ENCODE measurements around the gene DLGAP1.

Gene DLGAP1

DNA sequence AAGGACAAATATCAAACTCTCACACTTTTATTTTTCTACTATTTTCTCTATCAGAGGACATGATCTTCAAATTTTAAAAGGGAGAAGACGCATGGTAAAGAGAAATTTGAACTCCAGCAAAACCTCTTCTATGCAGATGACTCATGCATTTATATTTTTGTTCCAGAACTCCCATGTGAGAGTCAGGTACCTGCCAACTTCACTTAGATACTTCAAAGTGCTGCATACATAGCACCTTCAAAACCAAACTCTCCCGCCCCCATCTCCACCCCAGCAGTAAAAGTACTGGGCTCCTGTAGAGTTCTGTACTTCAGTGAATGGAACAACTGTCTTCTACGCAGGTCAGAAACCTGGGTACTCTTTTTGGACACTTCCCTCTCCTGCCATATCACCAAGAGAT lies 606.8 kb downstream of the DLGAP1 start:
- no peak for DNase-seq

DNA sequence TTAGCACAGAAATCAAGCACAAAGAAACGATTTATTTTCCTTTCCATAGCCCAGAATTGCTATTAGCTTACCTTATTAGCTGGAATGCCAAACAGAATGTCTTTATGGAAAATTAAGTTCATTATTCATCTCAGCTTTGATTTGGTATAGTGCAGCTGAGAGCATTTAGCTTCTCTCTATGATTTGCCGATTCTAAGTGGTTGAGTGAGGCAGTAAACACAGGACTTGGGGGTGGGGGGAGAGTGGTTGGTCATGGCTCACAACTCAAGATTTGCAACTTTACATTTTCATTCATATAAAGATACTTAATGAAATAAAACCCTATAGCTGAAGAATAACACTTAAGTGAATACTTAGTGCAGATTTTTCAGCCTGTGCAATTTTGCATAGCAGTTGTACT lies 609.9 kb downstream of the DLGAP1 start:
- no peak for DNase-seq

DNA sequence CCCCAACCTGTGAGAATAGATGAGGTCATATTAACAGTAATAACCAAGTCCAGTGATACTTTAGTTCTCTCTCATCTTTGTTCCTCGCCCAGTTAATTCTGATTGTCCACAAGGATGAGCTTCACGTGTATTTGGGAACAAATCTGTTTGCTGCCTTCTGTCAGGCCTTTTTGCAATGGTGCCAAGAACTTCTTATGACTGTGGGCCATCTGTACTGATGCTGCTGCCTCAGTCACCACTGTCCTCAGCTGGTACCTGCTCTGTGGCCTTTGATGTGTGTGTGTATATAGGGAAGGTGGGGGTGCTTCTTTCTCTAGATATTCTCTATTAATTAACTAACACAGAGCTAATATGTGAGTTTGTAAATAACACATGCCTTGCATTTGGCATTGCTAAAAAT lies 612.3 kb downstream of the DLGAP1 start:
- no peak for DNase-seq

DNA sequence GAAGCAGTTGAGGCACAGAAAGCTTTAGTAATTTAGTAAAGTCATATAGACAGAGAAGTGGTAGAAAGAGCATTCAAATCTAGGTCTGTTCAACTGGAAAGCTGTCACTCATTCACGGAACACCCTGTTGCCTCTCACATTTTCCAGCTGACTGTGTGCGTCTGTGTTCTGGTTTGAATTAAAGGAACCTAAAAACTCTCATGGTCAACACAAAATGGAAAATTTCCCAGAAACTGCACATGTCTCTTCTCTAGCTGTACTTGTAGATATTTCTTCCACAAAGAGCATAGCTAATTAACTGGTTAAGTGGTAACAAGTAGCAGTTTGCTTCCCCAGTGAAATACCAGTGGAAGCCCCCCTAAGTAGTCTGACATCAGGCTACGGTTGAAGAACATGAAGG lies 614.3 kb downstream of the DLGAP1 start:
- DNase-seq: no peak

DNA sequence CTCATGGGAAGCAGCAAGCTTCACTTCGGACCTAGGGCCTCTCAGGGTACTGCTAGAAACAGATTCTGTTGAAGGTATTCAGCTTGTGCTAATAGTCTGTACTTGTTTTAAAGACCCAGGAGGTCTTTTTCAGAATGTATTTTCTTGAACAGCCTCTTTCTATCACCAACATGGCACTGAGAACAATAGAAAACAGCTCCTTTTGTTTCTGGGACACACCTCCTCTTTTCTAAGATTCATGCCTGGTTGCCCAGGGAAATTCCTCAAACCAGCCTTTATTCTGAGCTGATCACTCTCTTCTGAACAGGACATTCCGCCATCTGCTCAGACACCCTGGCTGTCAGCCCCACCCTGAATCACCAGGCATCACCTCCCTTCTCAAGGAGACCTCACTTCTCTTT lies 615.5 kb downstream of the DLGAP1 start:
- DNase-seq: no peak

DNA sequence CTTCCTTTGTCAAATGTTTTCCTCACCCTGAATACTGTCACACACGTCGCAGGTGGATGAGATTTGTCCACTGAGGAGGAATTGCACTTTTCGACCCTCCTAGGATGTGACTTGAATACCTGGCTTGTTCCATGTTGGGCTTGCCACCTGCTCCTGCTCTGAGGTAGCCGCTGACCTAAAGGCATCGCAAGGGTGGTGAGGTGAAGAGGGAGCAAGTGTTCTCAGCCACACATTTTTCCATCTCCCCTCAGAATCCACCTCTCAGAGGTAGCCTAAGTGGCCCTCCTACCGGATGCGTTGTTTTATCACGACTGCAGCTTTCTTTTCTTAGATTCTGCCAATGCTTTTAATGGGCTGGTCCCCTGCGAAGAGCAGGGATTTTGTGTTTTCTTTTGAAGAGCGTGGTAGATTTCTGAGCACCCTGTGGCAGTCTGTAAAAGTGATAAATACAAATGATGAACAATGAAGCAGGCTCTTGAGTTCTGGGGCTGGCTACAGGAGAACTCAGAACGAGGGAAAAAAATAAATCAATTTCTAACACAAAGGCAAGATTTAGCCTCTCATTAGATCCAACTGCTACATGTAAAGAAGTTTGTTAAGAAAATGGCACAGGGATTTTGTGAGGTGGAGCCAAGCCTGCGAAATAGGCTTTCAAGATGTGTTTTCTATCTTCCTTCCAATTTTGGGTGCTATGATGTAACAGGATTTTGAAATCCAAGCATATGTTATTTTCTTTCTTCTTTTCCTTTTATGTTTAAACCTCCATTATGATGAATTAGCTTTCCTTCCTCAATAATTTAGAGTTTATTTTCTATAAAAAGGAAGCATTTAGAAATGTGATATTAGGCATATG lies 618.4 kb downstream of the DLGAP1 start:
- DNase-seq: no peak

DNA sequence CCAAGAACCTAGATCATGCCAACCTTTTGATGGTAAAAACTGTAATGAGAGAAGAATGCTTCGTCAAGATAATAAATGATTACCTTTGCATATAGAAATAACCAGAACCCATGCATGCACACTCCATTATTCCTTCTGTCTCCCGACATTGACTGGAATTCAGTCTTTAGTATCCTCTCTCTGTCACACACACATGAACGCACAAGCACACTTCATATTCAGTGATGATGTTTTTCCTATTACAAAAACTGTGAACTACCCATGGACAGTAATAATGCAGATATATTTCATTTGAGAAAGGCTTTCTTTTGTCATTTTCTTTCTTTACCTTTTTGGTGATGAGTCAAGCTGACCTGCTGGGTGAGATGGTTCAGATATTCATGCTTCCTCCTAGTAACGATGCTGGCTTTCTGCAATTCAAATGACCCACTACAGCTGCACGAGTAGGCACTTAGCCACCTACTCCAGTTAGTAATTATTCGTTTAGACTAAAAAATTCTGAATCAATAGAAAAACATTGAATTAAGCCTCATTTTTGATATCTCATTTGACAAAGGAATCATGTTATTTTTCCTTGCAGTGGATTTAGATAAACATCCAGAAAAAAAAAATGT lies 623.0 kb downstream of the DLGAP1 start:
- no peak for DNase-seq

DNA sequence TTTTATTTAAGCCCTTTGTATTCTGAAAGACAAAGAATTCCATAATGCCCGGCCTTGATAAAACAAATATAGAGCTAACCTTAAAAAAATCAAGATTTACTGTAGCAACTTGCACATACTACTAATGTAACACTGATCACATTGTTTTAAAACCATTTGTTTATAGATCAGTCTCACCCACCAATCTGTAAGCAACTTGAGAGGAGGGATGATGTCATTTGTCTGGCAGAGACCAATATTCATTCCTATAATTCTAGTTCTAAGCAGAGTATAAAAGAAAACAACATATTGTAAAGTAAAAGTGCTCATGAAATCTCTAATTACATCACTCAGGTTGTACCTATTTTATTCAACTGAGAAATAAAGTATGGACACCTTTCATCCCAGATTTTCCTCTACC lies 624.5 kb downstream of the DLGAP1 start:
- no peak for DNase-seq

DNA sequence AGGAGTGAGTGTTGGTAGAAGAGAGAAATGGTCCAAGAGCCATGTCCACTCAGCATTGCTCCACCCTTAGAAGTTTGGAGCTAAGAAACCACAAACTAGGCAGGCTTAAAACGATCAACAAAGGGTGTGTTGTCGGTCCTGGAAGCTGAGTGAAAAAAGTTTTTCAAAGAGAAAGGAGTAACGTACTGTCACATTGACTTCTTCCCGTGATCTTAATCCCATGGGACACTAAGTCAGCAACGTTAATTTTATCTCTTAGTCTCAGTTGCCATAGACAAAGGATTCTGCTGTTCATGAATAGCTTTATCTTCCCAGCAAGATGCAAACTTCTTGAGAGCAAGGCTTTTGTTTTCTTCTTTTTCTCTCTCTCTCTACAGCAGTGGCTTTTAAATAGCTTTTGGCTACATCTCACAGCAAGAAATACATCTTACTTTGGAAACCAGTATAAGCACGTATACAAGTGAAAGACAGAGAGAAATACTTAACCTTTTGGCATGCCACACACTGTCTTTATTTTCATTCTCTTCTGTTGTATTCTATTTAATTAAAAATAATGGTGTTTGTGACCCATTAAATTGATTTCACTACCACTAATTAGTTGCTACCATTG lies 627.8 kb downstream of the DLGAP1 start:
- no peak for DNase-seq

DNA sequence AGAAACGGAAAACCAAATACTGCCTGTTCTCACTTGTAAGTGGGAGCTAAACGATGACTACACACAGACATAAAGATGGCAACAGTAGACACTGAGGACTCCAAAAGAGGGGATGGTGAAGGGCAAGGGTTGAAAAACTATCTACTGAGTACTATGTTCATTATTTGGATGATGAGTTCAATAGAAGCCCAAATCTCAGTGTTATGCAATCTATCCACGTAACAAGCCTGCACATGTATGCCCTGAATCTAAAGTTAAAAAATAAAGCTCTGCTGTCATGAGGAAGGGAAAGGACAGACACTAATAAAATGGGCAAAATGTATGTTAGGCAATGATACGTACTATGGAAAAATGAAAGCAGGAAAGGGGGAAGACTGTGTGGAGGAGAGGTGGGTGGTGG lies 629.1 kb downstream of the DLGAP1 start:
- DNase-seq: no peak

DNA sequence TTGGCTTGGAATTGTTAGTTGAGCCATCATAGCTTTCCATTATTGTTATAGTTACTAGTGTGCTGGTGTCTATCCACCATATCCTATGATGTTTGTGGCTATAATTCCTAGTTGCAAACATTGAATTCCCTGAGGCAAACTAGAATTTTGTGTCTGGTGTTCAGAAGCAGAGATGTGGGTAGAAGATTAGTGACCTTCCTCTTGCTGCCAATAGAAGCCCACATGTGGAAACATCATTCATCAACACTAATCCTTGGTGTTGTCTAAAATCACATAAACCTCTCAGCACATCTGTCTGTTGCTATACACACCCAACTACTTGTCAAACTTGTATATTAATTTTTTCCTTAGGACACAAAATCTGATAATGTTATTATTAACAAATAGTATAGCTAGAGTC lies 631.0 kb downstream of the DLGAP1 start:
- DNase-seq: no peak

DNA sequence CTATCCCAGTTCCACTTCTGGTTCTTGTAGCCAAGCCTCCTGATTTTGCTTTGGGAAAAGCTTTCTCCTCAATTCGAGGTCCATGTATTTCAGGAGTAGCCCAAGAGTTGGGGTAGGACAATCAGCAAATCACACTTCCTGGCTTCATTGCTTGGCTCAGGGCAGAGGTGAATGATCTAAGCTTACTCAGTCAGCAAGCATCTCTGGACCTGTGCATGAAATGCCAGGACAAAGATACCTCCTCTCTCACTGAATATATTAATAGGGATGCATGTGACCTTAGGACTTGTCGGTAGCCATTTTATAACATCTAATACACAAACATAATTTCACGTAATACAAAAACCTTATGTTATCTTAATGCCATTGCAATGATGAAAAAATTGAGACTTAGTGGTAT lies 632.0 kb downstream of the DLGAP1 start:
- DNase-seq: no peak

DNA sequence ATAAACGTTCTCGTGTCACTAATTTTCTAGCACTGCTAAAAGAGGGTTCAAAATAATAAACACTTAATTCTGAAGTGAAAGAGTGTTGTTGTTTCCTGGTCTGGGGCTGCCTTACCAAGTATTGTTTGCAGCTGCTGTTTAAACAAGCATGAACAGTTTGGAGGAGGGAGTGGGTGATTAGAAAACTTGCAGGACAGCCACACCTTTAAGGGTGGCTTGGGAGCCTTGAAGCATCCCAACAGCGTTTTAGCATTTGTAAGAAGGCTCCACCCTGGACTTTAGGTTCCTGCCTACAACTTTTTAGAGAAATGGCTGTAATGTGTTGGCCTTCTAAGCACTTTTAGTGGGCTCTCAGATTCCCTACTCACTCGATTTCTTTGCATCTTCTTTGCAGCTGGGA lies 633.6 kb downstream of the DLGAP1 start:
- DNase-seq: no peak

DNA sequence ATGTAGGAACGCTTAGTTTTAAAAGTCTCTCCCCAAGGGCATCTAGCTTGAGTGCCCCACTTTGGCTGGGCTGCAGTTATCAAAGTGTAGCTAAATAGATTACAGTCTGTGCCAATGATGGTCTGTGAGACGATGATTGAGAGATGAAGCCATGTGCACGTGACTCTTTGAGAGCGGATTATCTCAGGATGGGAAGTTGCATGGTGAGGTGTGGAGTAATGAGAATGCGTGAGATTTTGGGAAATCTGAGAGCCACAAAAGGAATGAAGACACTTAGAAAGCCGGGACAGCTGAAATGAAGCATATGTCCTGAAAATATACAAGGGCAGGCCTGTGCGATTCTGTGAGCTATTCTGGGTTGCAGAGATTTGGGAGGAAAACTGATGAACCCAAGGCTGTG lies 635.1 kb downstream of the DLGAP1 start:
- DNase-seq: no peak

DNA sequence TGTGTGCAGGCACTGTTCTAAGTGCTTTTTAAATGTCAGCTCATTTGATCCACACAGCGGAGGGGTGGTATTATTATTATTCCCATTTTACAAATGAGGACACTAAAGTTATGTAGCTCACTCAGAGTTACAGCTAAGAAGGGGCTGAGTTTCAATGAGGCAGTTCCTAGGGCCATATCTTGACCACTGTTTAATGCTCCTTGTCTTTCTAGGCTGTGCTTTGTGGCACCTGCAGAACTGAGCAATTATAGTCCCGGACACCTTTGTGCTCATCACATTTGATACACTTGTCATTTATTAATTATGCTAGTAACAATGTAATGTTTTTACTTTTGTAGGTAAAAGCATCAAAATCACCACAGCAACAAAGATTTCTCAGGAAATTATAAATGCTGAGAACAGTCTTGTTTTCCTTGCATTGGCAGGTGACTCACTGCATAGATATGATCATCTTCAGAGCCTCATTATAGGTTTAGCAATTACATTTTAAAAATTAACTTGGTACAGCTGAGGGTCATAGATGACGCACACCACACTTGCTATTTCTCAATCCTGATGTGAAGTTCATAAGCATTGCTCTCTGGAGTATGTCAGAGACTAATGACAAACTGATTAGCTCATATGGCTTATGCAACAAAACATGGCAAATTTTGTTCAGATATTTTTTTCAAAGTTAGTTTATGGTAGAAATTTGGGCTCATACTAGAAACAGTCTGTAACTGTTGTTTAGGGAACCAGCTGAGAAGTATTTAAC lies 638.3 kb downstream of the DLGAP1 start:
- peak; percentile 97 for DNase-seq

DNA sequence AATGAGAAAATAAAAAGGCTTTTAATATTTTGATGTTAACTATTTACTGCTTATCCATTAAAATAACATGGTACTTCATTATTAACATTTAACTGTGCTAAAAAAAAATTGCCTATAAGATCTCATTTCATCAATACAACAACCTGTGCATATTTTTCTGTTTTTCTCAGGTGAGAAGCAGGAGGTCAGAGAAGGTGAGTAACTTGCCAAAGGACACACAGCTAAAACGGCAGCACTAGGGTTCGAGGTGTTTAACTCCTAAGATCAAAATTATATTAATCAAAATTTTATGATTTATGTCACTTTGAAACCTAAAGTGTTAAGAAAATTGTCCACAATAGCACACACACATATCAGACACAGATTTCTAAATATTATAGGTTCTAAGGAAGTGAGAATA lies 639.1 kb downstream of the DLGAP1 start:
- DNase-seq: no peak

DNA sequence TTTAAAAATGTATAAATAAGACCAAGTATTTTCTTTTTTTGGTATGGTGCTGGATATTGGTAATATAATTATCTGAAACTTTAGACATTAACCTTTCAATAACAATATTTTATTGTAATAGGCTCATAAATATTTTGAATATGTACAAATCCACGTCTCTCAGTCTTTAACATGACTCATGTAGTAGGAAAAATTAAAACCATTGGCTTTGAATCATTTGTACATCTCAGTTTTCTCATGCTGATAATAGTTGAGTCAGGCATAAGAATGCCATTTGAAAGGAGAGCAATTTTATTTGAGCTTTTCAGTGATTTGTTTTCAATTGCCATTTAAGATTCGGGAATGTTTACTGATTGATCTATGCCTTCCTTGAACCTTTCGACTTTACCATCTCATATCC lies 640.3 kb downstream of the DLGAP1 start:
- peak; percentile 70 for DNase-seq

DNA sequence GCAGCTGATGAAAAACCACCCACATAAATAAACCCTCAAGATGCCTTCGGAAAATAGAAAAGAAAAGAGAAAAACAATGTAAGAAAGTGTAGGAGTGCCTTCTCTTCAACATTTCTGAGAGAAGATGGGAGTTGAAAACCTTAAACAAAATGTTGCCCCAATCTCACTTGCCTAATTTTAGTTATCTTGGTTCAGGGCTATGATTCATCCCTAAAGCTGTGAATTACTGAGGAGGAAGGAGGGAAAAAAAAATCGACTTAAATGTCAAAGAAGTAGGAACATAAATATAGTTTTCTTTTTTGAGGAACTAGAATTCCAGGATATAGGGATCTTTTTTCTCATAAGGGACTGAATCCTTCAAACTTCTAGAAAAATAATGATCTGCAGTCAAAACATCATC lies 644.8 kb downstream of the DLGAP1 start:
- DNase-seq: peak; percentile 30

DNA sequence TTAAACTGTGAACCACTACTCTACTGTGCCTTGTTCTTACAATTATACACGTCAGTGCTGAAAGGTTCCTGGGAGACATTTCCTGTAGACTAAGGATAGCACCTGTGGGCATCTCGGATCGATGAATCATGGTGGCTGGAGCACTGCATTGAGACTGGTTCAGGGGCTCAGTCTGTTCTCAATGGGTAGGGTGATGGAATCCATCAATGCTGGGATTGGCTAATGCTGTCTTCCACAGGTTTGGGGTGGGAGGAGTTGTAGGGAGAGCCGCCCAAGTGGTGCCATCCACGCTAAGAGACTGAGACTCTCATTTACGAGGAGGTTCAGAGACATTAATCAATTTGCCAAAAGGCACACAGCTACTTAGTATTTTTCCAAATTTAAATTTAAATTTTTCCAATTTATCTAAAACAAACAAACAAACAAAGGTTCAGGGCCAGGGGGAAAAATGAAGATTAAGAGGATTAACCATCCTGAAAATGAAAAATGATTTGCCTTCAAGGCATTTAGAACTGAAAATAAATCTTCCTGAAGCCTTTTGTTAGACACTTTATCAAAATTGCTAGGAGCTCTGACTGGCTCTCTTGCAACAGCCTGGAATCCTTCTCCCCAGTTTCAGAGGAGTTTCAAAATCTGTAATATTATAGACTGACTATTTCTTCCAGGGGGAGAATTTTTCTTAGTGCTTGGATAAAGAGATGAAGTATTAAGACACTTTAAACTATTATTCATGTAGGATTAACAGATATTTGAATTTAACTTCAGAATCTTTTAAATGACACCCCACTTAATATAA lies 645.9 kb downstream of the DLGAP1 start:
- no peak for DNase-seq

DNA sequence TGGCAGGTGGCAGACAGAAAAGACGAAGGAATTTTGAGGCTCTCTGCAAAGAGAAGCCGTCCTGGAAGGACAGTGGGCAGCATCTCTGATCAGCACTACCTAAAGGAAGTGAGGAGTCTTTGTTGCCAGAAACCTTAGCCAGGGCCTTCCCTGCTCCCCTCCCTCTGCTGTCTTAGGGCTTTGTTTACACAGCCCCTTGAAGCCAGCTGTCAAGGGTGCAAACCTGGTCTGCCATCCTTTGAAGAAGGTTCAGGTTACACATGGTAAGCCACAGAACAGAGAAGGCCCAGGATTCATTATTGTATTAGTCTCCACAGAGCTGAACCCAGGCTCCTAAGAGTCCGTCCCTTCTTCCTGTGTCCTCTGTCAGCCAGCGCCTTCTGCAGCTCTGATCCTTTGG lies 648.5 kb downstream of the DLGAP1 start:
- no peak for DNase-seq

DNA sequence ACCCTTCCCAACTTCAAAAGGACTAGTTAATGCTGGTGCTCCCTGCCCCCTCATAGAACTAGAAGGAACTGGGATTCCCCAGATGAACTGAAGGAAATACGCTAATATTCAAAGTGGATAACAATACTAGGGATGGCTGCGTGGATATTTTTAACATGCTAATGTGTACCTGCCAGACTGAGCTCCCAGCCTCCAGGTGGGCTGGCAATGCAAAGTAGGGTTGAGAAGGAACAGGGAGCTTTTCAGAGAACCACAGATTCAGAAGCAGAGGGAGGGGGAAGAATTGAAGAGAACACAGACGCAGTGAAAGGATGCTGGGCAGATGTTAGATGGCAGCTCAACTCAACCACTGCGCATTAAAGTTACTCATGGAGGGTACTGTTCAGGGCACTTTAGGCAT lies 650.8 kb downstream of the DLGAP1 start:
- DNase-seq: no peak

DNA sequence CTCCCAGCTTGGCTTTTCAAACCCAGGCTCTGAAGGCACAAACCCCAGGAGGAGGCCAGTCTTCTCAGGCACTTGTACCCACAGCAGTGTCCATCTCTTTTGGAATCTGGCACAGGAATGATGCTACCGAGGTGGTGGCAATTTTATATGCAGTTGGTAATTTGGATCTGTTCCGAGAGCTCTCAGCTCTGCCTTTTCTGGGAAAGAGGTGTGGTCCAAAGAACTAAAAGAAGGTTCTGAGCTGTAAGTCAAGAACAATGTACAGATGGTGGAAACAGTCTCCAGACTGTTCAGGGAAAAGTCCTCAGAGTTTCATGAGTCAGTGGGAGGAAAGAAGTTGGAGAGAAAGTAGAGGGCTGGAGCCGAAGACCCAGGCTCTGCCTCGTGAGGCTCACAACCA lies 651.8 kb downstream of the DLGAP1 start:
- no peak for DNase-seq

DNA sequence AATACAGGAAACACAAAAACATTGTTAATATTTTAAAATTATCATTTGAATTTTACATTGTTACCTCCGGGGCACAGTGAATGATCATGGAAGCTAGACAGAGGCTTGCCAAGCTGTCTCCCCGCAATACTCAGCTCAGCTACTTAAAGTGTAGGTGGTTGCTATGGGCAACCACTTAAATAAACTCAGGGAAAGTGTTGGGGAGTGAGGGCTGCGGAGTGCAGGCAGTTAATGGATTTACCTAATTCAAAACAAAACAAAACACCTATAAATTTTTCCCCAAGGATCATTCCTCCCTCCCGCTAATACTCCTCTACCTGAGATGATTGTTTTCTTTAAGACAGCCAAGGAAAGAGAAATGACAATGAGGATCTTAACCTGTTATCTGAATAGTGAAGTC lies 655.6 kb downstream of the DLGAP1 start:
- no peak for DNase-seq

All from fibroblast of skin of right biceps (primary cell).